CD4-positive, alpha-beta T cell treated with Interleukin-17A for 4 hours (primary cell): Measurements from ENCODE around the gene CEACAM21.
"Not testable (repeated sequence)": the region's sequence is repeated elsewhere in the genome, so short reads cannot be mapped to it uniquely, and the experiment has no call there.

ENCODE experiments used
- DNase-seq: peaks from one replicate; pipeline ENCODE4 v3.0.0-alpha.2; 2020; ENCODE audit warnings: mixed read lengths

Gene CEACAM21

GRCh38 chr19:41551212-41551610 lies 24.8 kb upstream of the CEACAM21 start:
- peak; percentile 31 for DNase-seq

GRCh38 chr19:41551711-41552110 lies 24.3 kb upstream of the CEACAM21 start:
- peak; percentile 21 for DNase-seq

- DNase-seq: no peak
These were observed 23.4 kb upstream of the CEACAM21 start for GRCh38 chr19:41552558-41552957.

GRCh38 chr19:41553804-41554203 lies 22.2 kb upstream of the CEACAM21 start:
- no peak for DNase-seq

- peak; percentile 63 for DNase-seq
These were observed 21.1 kb upstream of the CEACAM21 start for GRCh38 chr19:41554907-41555306.

- DNase-seq: peak; percentile 51
These were observed 20.2 kb upstream of the CEACAM21 start for GRCh38 chr19:41555748-41556147.

- peak; percentile 72 for DNase-seq
These were observed 12.0 kb upstream of the CEACAM21 start for GRCh38 chr19:41563854-41564514.

- DNase-seq: peak; percentile 44
These were observed 11.2 kb upstream of the CEACAM21 start for GRCh38 chr19:41564515-41565378.

GRCh38 chr19:41565379-41565720 lies 10.6 kb upstream of the CEACAM21 start:
- DNase-seq: peak; percentile 44

- DNase-seq: no peak
These were observed 10.0 kb upstream of the CEACAM21 start for GRCh38 chr19:41566001-41566400.

- DNase-seq: no peak
These were observed 6.3 kb upstream of the CEACAM21 start for GRCh38 chr19:41569481-41570150.

GRCh38 chr19:41570179-41570578 lies 5.8 kb upstream of the CEACAM21 start:
- DNase-seq: no peak

GRCh38 chr19:41570639-41571112 lies 5.3 kb upstream of the CEACAM21 start:
- peak; percentile 91 for DNase-seq

GRCh38 chr19:41577144-41577830 lies 1.3 kb downstream of the CEACAM21 start:
- no peak for DNase-seq

GRCh38 chr19:41577833-41578232 lies 1.9 kb downstream of the CEACAM21 start:
- DNase-seq: no peak

- no peak for DNase-seq
These were observed 2.9 kb downstream of the CEACAM21 start for GRCh38 chr19:41578886-41579285.

- not testable (repeated sequence) for DNase-seq
These were observed 5.1 kb downstream of the CEACAM21 start for GRCh38 chr19:41581068-41581467.

- DNase-seq: not testable (repeated sequence)
These were observed 6.7 kb downstream of the CEACAM21 start for GRCh38 chr19:41582577-41583182.

- no peak for DNase-seq
These were observed 8.4 kb downstream of the CEACAM21 start for GRCh38 chr19:41584260-41584810.

- no peak for DNase-seq
These were observed 9.0 kb downstream of the CEACAM21 start for GRCh38 chr19:41584931-41585330.

- no peak for DNase-seq
These were observed 10.1 kb downstream of the CEACAM21 start for GRCh38 chr19:41586064-41586463.
